KOPT-K1 (cell line): ENCODE measurements around the gene C3orf80.
"Not testable (repeated sequence)": the region's sequence is repeated elsewhere in the genome, so short reads cannot be mapped to it uniquely, and the experiment has no call there.

Source experiments
- H3K27ac ChIP-seq: fragments of 200-600 bp; sonication (generic); 2 replicates; pipeline ENCODE4 v1.5.1; 2016; ENCODE audit warnings: antibody characterized with exemption, mild to moderate bottlenecking, low read depth, low read length; ENCODE audit not compliant: poor library complexity, severe bottlenecking
- H3K36me3 ChIP-seq: fragments of 200-600 bp; sonication (generic); 2 replicates; pipeline ENCODE4 v1.5.1; 2017; ENCODE audit warnings: antibody characterized with exemption, mild to moderate bottlenecking, low read length, moderate library complexity; ENCODE audit not compliant: insufficient read depth
- H3K9me3 ChIP-seq: fragments of 200-600 bp; sonication (generic); 2 replicates; pipeline ENCODE4 v1.5.1; 2017; ENCODE audit warnings: antibody characterized with exemption, low read length, mild to moderate bottlenecking; ENCODE audit not compliant: insufficient read depth, poor library complexity, severe bottlenecking

C3orf80 gene

GRCh38 chr3:160225176-160226025 is at the start of gene C3orf80:
TSS of gene C3orf80 (plus strand) at chr3:160225422. CDS start at chr3:160225636, 214 bp downstream.
- Histone ChIP-seq H3K27ac (no peak within 1 kb of the TSS), H3K9me3 (peaks cover 27% of the 10 kb centered on the region), H3K36me3 (no peaks in the 10 kb centered on the region)

DNA sequence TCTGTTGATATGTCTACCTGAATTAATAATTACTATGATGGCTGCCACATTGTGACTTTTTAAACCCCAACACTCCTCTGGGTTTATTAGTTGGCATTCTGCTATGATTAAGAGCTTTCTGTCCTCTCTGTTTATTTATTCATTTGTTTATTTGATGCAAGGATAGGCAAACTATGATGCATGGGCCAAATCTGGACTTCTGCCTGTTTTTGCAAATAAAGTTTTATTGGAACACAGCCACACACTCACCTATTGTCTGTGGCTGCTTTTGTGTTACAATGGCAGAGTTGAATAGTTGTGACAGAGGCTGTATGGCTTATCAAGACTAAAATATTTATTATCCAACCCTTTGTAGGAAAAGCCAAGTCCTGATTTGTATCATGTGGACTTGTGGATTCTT is 48.3 kb upstream of the C3orf80 start:
- Histone ChIP-seq H3K9me3 (no peaks in the 10 kb centered on the region), H3K27ac (no peak overlapping the region), H3K36me3 (no peaks in the 10 kb centered on the region)

DNA sequence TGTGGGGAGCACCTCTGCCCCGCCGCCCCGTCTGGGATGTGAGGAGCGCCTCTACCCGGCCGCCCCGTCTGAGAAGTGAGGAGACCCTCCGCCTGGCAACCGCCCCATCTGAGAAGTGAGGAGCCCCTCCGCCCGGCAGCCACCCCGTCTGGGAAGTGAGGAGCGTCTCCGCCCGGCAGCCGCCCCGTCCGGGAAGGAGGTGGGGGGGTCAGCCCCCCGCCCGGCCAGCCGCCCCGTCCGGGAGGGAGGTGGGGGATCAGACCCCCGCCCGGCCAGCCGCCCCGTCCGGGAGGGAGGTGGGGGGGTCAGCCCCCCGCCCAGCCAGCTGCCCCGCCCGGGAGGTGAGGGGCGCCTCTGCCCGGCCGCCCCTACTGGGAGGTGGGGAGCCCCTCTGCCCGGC is 46.6 kb upstream of the C3orf80 start:
- not testable (repeated sequence) for H3K9me3 ChIP-seq, H3K27ac ChIP-seq, H3K36me3 ChIP-seq

DNA sequence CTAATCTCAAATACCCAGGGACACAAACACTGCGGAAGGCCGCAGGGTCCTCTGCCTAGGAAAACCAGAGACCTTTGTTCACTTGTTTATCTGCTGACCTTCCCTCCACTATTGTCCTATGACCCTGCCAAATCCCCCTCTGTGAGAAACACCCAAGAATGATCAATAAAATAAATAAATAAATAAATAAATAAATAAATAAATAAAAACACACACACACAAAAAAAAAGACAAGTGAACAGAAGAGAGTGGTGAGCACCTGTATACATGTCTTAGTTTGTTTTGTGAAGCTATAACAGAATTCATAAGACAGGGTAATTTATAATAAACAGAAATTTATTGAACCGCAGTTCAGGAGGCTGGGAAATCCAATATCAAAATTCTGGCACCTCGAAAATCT is 45.8 kb upstream of the C3orf80 start:
- H3K9me3 ChIP-seq, H3K36me3 ChIP-seq, H3K27ac ChIP-seq: not testable (repeated sequence)

GRCh38 chr3:160179906-160180305 is 45.3 kb upstream of the C3orf80 start:
- H3K36me3 ChIP-seq: no peaks in the 10 kb centered on the region
- no peak overlapping the region for H3K27ac ChIP-seq
- H3K9me3 ChIP-seq: no peaks in the 10 kb centered on the region

- H3K9me3 ChIP-seq: no peaks in the 10 kb centered on the region
- H3K36me3 ChIP-seq: no peaks in the 10 kb centered on the region
- H3K27ac ChIP-seq: no peak overlapping the region
Measured at GRCh38 chr3:160180581-160181216, 44.5 kb upstream of the C3orf80 start.

GRCh38 chr3:160183345-160184076 is 41.7 kb upstream of the C3orf80 start:
- Histone ChIP-seq H3K36me3 (no peaks in the 10 kb centered on the region), H3K27ac (no peak overlapping the region), H3K9me3 (no peaks in the 10 kb centered on the region)

GRCh38 chr3:160184655-160185054 is 40.6 kb upstream of the C3orf80 start:
- H3K36me3 ChIP-seq: no peaks in the 10 kb centered on the region
- no peak overlapping the region for H3K27ac ChIP-seq
- no peaks in the 10 kb centered on the region for H3K9me3 ChIP-seq

DNA sequence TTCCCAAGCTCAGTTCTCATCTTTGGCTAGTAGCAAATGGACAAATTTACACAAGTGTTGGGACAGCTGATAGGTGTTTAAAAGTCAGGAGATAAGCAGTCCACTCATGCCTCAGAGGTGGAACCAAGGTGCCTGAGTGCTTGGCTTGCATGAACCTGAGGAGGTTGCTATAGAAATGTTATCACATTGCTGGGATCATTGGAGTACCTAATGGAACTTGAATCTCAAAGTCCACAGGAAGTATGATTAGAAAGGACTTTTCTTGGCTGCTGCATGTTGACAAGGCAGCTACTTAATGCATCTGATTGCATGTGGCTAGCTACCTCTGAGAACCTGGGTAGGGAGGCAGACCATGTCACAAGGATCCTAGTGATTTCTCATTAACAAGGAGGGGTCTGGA is 39.5 kb upstream of the C3orf80 start:
- H3K27ac ChIP-seq: no peak overlapping the region
- H3K36me3 ChIP-seq: no peaks in the 10 kb centered on the region
- no peaks in the 10 kb centered on the region for H3K9me3 ChIP-seq

DNA sequence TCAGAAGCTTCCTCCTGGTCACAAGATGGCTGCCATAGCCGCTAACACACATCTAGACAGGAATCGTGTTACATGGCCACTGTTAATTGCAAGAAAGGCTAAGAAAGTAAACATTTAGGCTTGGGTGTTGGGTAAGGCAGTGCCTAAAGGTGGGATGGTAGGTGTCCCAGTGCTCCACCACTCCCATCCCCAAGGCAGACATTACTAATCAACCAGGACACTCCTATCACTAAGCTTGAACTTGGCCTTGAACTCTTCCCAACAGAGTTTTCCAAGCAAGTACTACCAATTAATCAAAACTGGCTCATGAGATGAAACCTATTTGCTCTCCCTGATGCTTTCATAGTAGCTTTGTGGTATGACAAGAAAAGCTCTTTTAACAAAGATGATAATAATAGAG is 37.9 kb upstream of the C3orf80 start:
- Histone ChIP-seq H3K36me3 (no peaks in the 10 kb centered on the region), H3K9me3 (no peaks in the 10 kb centered on the region), H3K27ac (no peak overlapping the region)

DNA sequence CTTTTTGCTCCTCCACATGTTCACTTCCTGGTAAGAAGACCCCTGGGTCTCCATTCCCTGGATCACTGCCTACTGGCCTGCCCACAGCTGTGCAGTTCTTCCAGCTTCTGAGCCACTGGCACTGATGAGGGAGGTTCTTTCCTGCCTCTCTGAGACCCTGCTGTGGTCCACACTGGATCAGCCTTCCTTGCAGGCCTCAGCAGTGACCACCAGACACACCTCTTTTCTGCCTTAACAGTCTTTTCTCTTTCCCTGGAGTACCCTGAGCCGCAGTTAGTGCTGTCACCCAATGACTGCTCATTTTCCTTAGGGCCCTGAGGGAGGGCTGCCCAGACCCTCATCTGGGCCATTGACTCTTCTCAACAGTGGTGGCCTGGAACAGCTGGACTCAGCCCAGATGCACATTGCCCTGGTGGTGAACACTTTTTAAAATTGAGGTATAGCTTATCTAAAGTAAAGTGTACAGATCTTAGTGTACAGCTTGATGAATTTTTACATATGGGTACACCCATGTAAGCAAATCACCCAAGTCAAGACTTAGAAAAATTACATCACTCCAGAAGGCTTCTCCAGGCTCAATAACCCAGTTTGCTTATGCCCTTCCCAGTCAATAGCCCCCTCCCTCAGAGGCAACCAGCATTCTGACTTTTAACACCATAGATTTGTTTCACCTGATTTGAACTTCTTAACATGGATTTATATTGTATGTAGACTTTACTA is 32.8 kb upstream of the C3orf80 start:
- H3K9me3 ChIP-seq: no peaks in the 10 kb centered on the region
- no peaks in the 10 kb centered on the region for H3K36me3 ChIP-seq
- no peak overlapping the region for H3K27ac ChIP-seq

DNA sequence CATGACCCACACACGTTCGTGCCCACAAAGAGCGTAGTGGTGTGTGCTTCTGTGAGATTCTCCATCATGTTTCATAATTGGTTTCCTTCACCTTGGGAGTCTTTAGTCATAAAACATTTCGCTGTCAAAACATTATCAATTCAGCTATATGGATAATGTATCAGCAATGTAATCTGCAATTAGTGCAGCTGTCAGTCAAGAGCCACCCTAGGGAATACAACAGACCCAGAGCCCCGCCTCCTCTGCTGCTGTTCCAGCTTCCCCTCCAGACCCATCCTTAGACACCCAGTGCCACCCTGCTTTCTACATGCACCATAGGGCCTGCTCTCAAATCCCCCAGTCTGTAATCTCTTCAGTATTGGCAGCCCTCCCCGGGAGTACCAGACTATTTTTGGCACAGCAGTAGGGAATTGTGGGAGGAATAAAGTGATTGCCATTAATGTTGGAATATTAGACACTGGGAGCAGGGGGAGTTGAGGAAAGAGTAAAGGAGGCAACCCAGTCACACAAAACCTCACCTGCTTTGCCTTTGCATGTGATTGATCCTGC is 31.5 kb upstream of the C3orf80 start:
- Histone ChIP-seq H3K27ac (no peak overlapping the region), H3K9me3 (no peaks in the 10 kb centered on the region), H3K36me3 (no peaks in the 10 kb centered on the region)

GRCh38 chr3:160194438-160194837 is 30.8 kb upstream of the C3orf80 start:
- H3K36me3 ChIP-seq: no peaks in the 10 kb centered on the region
- H3K9me3 ChIP-seq: no peaks in the 10 kb centered on the region
- H3K27ac ChIP-seq: no peak overlapping the region

GRCh38 chr3:160195106-160195505 is 30.1 kb upstream of the C3orf80 start:
- no peak overlapping the region for H3K27ac ChIP-seq

More at GRCh38 chr3:160195106-160195505, 30.1 kb upstream of the C3orf80 start:
- no peaks in the 10 kb centered on the region for H3K9me3 ChIP-seq
- H3K36me3 ChIP-seq: no peaks in the 10 kb centered on the region
